HepG2 (cell line): Measurements from ENCODE around the gene OLR1. TPM values are rescaled to one million over a fixed set of nuclear protein-coding genes. Genes with fewer than 3 reads are reported as not detected.

Source experiments
- CBX5 ChIP-seq: sonication (generic); formaldehyde crosslinking; IDR thresholded peaks from 2 replicates; pipeline ENCODE4 v1.4.0; 2020; ENCODE audit warnings: missing genetic modification reagents, borderline replicate concordance
- EZH2 ChIP-seq: conservative IDR thresholded peaks from 2 replicates; pipeline ENCODE4 v1.6.1; 2012; ENCODE audit warnings: mild to moderate bottlenecking, low read depth, low read length, moderate library complexity
- MNT ChIP-seq: fragments of 450-650 bp; IDR thresholded peaks from 2 replicates; pipeline ENCODE4 v1.6.1; 2016
- MTA1 ChIP-seq: sonication (generic); formaldehyde crosslinking; IDR thresholded peaks from 2 replicates; pipeline ENCODE4 v1.4.0; 2020; ENCODE audit warnings: missing genetic modification reagents, mild to moderate bottlenecking, borderline replicate concordance
- MTF2 ChIP-seq: sonication (generic); formaldehyde crosslinking; IDR thresholded peaks from 2 replicates; pipeline ENCODE4 v1.5.0; 2020; ENCODE audit warnings: missing genetic modification reagents, borderline replicate concordance
- NFYB ChIP-seq: sonication (generic); formaldehyde crosslinking; IDR thresholded peaks from 2 replicates; pipeline ENCODE4 v1.4.0; 2020; ENCODE audit warnings: missing genetic modification reagents
- TAF15 ChIP-seq: fragments of 200-400 bp; formaldehyde crosslinking; IDR thresholded peaks from one replicate; pipeline ENCODE4 v1.6.1; 2018; ENCODE audit warnings: mild to moderate bottlenecking, low read depth, low read length; ENCODE audit not compliant: poor library complexity, severe bottlenecking
- ZNF101 ChIP-seq: sonication (generic); formaldehyde crosslinking; IDR thresholded peaks from 2 replicates; pipeline ENCODE4 v1.4.0; 2020; ENCODE audit warnings: mild to moderate bottlenecking, low read depth, missing genetic modification reagents, borderline replicate concordance
- ZNF124 ChIP-seq: sonication (generic); formaldehyde crosslinking; IDR thresholded peaks from 2 replicates; pipeline ENCODE4 v1.4.0; 2020; ENCODE audit warnings: missing genetic modification reagents
- ZNF138 ChIP-seq: sonication (generic); formaldehyde crosslinking; IDR thresholded peaks from 2 replicates; pipeline ENCODE4 v1.5.0; 2020; ENCODE audit warnings: mild to moderate bottlenecking, low read depth, missing genetic modification reagents
- ZNF142 ChIP-seq: sonication (generic); formaldehyde crosslinking; IDR thresholded peaks from 2 replicates; pipeline ENCODE4 v1.4.0; 2020; ENCODE audit warnings: missing genetic modification reagents
- ZNF20 ChIP-seq: sonication (generic); formaldehyde crosslinking; IDR thresholded peaks from 2 replicates; pipeline ENCODE4 v1.4.0; 2020; ENCODE audit warnings: mild to moderate bottlenecking, moderate library complexity, missing genetic modification reagents
- ZNF263 ChIP-seq: sonication (generic); formaldehyde crosslinking; IDR thresholded peaks from 2 replicates; pipeline ENCODE4 v1.4.0; 2020; ENCODE audit warnings: missing genetic modification reagents
- ZNF331 ChIP-seq: sonication (generic); formaldehyde crosslinking; IDR thresholded peaks from 2 replicates; pipeline ENCODE4 v1.4.0; 2020; ENCODE audit warnings: missing genetic modification reagents
- ZNF687 ChIP-seq: sonication (generic); formaldehyde crosslinking; IDR thresholded peaks from 2 replicates; pipeline ENCODE4 v1.5.1; 2020; ENCODE audit warnings: mild to moderate bottlenecking, missing genetic modification reagents, moderate library complexity
- polyA plus RNA-seq, 8 experiments: library from polyadenylated mRNA; depleted of rRNA in 3 of 8; stranded (reverse) in 7 of 8; unstranded in 1 of 8; fragments of >200 nt; fragmentation: Illumina TruSeq in 4 of 8; extraction: Trizol in 4 of 8; gene quantifications; 2 replicates each; pipeline versions ENCODE4 v1.2.1 to v1.2.3, GENCODE V29; 2011 to 2016; ENCODE audit warnings: low read depth in 4 of 8, missing spikeins in 1 of 8, mixed read lengths in 1 of 8; ENCODE audit not compliant: insufficient read depth in 1 of 8
- total RNA-seq, 5 experiments: library from RNA; depleted of rRNA; stranded (reverse); fragments of >200 nt; fragmentation: Illumina TruSeq; extraction: Trizol; gene quantifications; 2 replicates each; pipeline ENCODE4 v1.2.3, GENCODE V29; 2016; ENCODE audit warnings: low read depth in 1 of 5
- TF ChIP-seq, protein P1 (sequence below): sonication (generic); formaldehyde crosslinking; IDR thresholded peaks from 2 replicates; pipeline ENCODE4 v1.5.0; 2020; ENCODE audit warnings: missing genetic modification reagents

Gene OLR1
- total and polyA plus RNA-seq, 2 of the 13 experiments (the other 11 are each of a cell fraction or from before 2014, with no cell fraction given), result not detected

DNA sequence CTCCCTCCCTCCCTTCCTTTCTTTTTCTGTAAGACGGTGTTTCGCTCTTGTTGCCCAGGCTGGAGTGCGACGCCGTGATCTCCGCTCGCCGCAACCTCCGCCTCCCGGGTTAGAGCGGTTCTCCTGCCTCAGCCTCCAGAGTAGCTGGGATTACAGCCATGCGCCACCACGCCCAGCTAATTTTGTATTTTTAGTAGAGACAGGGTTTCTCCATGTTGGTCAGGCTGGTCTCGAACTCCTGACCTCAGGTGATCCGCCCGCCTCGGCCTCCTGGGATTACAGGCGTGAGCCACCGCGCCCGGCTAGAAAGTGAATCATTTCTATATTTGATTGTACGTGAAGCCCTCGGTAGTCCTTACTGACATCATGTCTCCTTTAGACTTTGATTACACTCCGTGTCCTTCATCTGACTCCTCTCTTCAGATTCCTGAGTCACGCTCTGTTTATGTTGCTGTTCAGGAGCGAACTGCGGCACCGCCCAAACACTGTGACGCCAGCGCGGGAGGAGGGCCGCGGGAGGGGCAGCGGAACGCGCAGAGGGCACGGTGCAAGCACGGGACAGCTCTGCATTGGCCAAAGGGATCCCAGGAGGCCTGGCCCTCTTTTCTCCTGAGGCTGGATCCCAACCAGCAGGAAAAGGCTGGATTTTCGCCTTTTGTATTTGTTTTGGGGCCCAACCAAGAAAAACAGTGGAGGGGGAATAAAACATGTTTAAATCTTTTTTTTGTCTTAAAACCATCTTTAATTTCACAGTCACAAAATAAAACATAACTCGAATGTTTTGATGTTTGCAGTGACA, 40.2 kb upstream of the OLR1 start (continued):
- TF ChIP-seq ZNF20 (CRISPR knock-in tag), result no peak
- peak; percentile 59; the same call in 1 of the 2 replicates for TF ChIP-seq ZNF263
- no peak for TF ChIP-seq MTF2 (CRISPR knock-in tag)
- no peak for TF ChIP-seq EZH2
- no peak for TF ChIP-seq MTA1
- TF ChIP-seq, protein P1, sequence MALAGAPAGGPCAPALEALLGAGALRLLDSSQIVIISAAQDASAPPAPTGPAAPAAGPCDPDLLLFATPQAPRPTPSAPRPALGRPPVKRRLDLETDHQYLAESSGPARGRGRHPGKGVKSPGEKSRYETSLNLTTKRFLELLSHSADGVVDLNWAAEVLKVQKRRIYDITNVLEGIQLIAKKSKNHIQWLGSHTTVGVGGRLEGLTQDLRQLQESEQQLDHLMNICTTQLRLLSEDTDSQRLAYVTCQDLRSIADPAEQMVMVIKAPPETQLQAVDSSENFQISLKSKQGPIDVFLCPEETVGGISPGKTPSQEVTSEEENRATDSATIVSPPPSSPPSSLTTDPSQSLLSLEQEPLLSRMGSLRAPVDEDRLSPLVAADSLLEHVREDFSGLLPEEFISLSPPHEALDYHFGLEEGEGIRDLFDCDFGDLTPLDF (CRISPR knock-in tag), result no peak
- no peak for TF ChIP-seq TAF15
- TF ChIP-seq ZNF138 (CRISPR knock-in tag), result no peak
- peak; percentile 61; the same call in 1 of the 2 replicates for TF ChIP-seq ZNF331 (CRISPR knock-in tag)
- TF ChIP-seq NFYB (CRISPR knock-in tag), result peak; percentile 59
- no peak for TF ChIP-seq ZNF142
- TF ChIP-seq ZNF687 (CRISPR knock-in tag), result peak; percentile 87
- no peak for TF ChIP-seq ZNF101 (CRISPR knock-in tag)
- peak; percentile 20; the same call in 1 of the 2 replicates for TF ChIP-seq MNT
- TF ChIP-seq CBX5 (CRISPR knock-in tag), result no peak
- no peak for TF ChIP-seq ZNF124 (CRISPR knock-in tag)
